B cell (primary cell): ENCODE results near the gene PINLYP. TPM values are rescaled to one million over a fixed set of nuclear protein-coding genes. Genes with fewer than 3 reads are reported as not detected.
A peak's percentile ranks its signal among the peaks of the same experiment; 100 is the strongest.

Source experiments
- ATAC-seq: fragments of 200-7000 bp; cut with Tn5 transposase; one replicate; pipeline ENCODE4 v1.10.0; 2021; ENCODE audit warnings: low read depth, mild to moderate bottlenecking, moderate number of reproducible peaks, moderate library complexity
- CTCF ChIA-PET: fragments of 350-600 bp; sonication (Branson Sonifier 250); formaldehyde crosslinking; loops from one replicate; lab custom pipeline; 2021; ENCODE audit warnings: antibody characterized with exemption, inconsistent platforms; lab: Charles Lee
- POLR2A ChIA-PET: fragments of 350-600 bp; sonication (Branson Sonifier 250); formaldehyde crosslinking; loops from one replicate; lab custom pipeline; 2021; ENCODE audit warnings: antibody characterized with exemption; lab: Charles Lee
- DNase-seq: peaks from one replicate; pipeline ENCODE4 v3.0.0; 2013
- H2AFZ ChIP-seq: 2 replicates; pipeline ENCODE4 v1.6.1; 2012; ENCODE audit warnings: mild to moderate bottlenecking, low read depth, low read length; ENCODE audit not compliant: insufficient read depth, poor library complexity, severe bottlenecking
- H3K27ac ChIP-seq, 2 donors: 1 replicate in 1 of 2; 2 replicates in 1 of 2; pipeline ENCODE4 v1.5.1; 2012 to 2013; ENCODE audit warnings: low read length in 2 of 2, mild to moderate bottlenecking in 2 of 2, moderate library complexity in 1 of 2
- H3K27me3 ChIP-seq, 4 experiments: fragments of 200-600 bp in 1 of 4; sonication (generic) in 1 of 4; replicated peaks in 1 of 4; 1 replicate in 2 of 4; 2 replicates in 2 of 4; pipeline versions ENCODE4 v1.6.1 to v1.7.0; 2013 to 2016; ENCODE audit warnings: low read length in 3 of 4, mild to moderate bottlenecking in 2 of 4, mixed read lengths in 1 of 4, moderate library complexity in 1 of 4; ENCODE audit not compliant: insufficient read depth in 4 of 4, control insufficient read depth in 3 of 4; ENCODE audit errors: control extremely low read depth in 1 of 4
- H3K36me3 ChIP-seq, 2 experiments: replicated peaks in 1 of 2; 1 replicate in 1 of 2; 2 replicates in 1 of 2; pipeline versions ENCODE4 v1.6.1 to v1.7.1; 2013; ENCODE audit warnings: low read length in 1 of 2; ENCODE audit not compliant: insufficient read depth in 2 of 2, control insufficient read depth in 1 of 2; ENCODE audit errors: control extremely low read depth in 1 of 2, extremely low read depth in 1 of 2
- H3K4me1 ChIP-seq, 2 donors: fragments of 200-600 bp in 1 of 2; sonication (generic) in 1 of 2; 1 replicate in 1 of 2; 2 replicates in 1 of 2; pipeline versions ENCODE4 v1.5.1 to v1.6.1; 2013 to 2017; ENCODE audit warnings: low read length in 2 of 2; ENCODE audit not compliant: control insufficient read depth in 2 of 2, insufficient read depth in 2 of 2
- H3K4me2 ChIP-seq: replicated peaks from 2 replicates; pipeline ENCODE3; 2012; ENCODE audit warnings: mild to moderate bottlenecking, low read depth, low read length; ENCODE audit not compliant: poor library complexity, severe bottlenecking
- H3K4me3 ChIP-seq, 5 experiments: fragments of 200-600 bp in 1 of 5; sonication (generic) in 1 of 5; 1 replicate in 3 of 5; 2 replicates in 2 of 5; pipeline versions ENCODE4 v1.5.1 to v1.7.0; 2011 to 2016; ENCODE audit warnings: low read length in 4 of 5, mild to moderate bottlenecking in 4 of 5, low read depth in 2 of 5, control low read depth in 1 of 5, moderate library complexity in 1 of 5; ENCODE audit not compliant: insufficient read depth in 1 of 5; ENCODE audit errors: control extremely low read depth in 1 of 5, extremely low read depth in 1 of 5
- H3K79me2 ChIP-seq: fragments of 200-600 bp; sonication (generic); one replicate; pipeline ENCODE4 v1.6.0; 2016; ENCODE audit warnings: low read length; ENCODE audit not compliant: control insufficient read depth, insufficient read depth
- H3K9ac ChIP-seq: fragments of 200-600 bp; sonication (generic); 2 replicates; pipeline ENCODE4 v1.6.1; 2017; ENCODE audit warnings: mild to moderate bottlenecking, low read length, moderate library complexity
- H3K9me3 ChIP-seq, 3 donors: one replicate each; pipeline versions ENCODE4 v1.6.1 to v1.7.1; 2013; ENCODE audit warnings: low read length in 2 of 3; ENCODE audit not compliant: control insufficient read depth in 2 of 3, insufficient read depth in 1 of 3; ENCODE audit errors: control extremely low read depth in 1 of 3
- H4K20me1 ChIP-seq: 2 replicates; pipeline ENCODE4 v1.6.0; 2012; ENCODE audit warnings: mild to moderate bottlenecking, low read length; ENCODE audit not compliant: insufficient read depth, control insufficient read depth, poor library complexity, severe bottlenecking
- H3K27ac Mint-ChIP-seq: one replicate; pipeline ENCODE4 v1.8.0; 2021; ENCODE audit warnings: mixed read lengths
- H3K27me3 Mint-ChIP-seq: one replicate; pipeline ENCODE4 v1.8.0; 2021; ENCODE audit warnings: mixed read lengths
- H3K4me1 Mint-ChIP-seq: one replicate; pipeline ENCODE4 v1.8.0; 2021; ENCODE audit warnings: mixed read lengths
- H3K4me3 Mint-ChIP-seq: one replicate; pipeline ENCODE4 v1.8.0; 2021; ENCODE audit warnings: mixed read lengths
- H3K9me3 Mint-ChIP-seq: one replicate; pipeline ENCODE4 v1.8.0; 2022; ENCODE audit warnings: mixed read lengths; ENCODE audit not compliant: insufficient read depth
- EZH2 ChIP-seq: IDR thresholded peaks from 2 replicates; pipeline ENCODE4 v1.6.1; 2012; ENCODE audit warnings: borderline replicate concordance, low read depth, mild to moderate bottlenecking, moderate library complexity, low read length; ENCODE audit not compliant: insufficient read depth, poor library complexity, severe bottlenecking
- WGBS: methylation state at CpG from one replicate; pipeline ENCODE4 v1.1.5; 2013; ENCODE audit warnings: missing lambda C conversion rate; ENCODE audit not compliant: insufficient coverage; 5-methylcytosine and 5-hydroxymethylcytosine counted together
- intact Hi-C: fragments of 100-400 bp; cut with micrococcal nuclease; formaldehyde crosslinking; loops from one replicate; pipeline ENCODE4 v1.10.0; 2022
- polyA plus RNA-seq: library from polyadenylated mRNA; depleted of rRNA; stranded (reverse); fragments of >200 nt; gene quantifications from 2 replicates; pipeline ENCODE4 v1.2.3, GENCODE V29; 2012
- total RNA-seq, 2 donors: library from RNA; stranded (reverse); fragments of 120-200 nt in 1 of 2; gene quantifications; 1 replicate in 1 of 2; 2 replicates in 1 of 2; pipeline versions ENCODE4 v1.2.3 to v1.2.4, GENCODE V29; 2013 to 2022
- TF ChIP-seq, protein P1 (sequence below): fragments of 200-600 bp; IDR thresholded peaks from one replicate; pipeline ENCODE4 v1.8.0; 2022; ENCODE audit warnings: antibody characterized with exemption, mild to moderate bottlenecking

PINLYP gene
- total and polyA plus RNA-seq, 2 donors (not counting 1 experiment from before 2014, with no cell fraction given): 2.0 to 2.9 TPM

DNA sequence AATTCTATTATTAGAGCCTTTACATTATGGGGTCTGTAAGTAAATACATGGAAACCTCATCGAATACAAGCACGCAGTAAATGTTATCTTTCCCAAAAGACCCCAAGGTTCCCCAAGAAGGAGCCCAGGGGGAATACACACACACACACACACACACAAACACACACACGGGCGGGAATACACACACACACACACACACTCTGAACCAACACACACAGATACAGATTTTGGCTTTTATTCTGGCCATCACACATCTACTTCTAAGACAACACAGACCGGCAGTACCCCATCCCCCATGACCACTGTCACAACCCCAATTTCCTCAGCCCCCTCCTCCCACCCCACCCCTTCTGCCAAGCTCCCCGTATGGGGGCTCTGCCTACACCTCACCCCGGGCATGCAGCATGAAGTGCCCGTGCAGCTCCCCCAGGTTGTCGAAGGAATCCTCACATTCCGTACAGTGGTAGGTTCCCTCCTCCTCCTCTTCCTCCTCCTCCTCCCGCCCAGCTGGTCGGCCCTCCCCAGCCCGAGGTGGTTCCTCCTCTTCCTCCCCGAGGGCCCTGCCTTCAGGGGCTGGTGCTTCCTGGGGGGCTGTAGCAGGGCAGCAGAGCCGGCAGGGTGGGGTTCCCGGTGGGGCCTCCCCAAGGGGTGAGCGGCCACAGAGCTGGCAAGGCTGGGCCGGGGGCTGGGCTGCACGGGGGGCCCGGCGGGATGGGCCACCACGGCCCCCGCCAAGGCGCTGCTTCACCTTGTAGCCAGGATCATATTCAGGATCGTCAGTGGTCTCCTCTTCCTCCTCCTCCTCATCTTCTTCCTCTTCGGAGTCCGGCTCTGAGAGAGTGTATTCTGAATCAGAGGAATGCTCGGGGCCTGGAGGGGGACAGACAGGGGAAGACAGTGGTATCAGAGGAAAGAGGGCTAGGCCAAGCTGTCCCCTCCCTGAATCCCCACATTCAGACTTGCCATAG is 31.9 kb downstream of the PINLYP start:
- ATAC-seq (no peak), DNase-seq (no peak)
- Histone ChIP-seq H3K9me3 (no peaks in the 10 kb centered on the region), H3K79me2 (peaks cover 9% of the 10 kb centered on the region), H3K9ac (no peak overlapping the region), H3K36me3 (peaks cover 0 to 16% of the 10 kb centered on the region in 2 experiments), H3K4me1 (peaks cover 15 to 19% of the 10 kb centered on the region in 2 donors), H3K4me3 (peak overlapping the region in 1 of 5 experiments; percentile 15), H2AFZ (peak overlapping the region; percentile 49), H3K27me3 (no peaks in the 10 kb centered on the region), H4K20me1 (peaks cover 6% of the 10 kb centered on the region), H3K27ac (no peak overlapping the region), H3K4me2 (peak overlapping the region; percentile 59)
- 42% methylated on average over 19 of the region's 28 CpGs for WGBS
- TF ChIP-seq, protein P1, sequence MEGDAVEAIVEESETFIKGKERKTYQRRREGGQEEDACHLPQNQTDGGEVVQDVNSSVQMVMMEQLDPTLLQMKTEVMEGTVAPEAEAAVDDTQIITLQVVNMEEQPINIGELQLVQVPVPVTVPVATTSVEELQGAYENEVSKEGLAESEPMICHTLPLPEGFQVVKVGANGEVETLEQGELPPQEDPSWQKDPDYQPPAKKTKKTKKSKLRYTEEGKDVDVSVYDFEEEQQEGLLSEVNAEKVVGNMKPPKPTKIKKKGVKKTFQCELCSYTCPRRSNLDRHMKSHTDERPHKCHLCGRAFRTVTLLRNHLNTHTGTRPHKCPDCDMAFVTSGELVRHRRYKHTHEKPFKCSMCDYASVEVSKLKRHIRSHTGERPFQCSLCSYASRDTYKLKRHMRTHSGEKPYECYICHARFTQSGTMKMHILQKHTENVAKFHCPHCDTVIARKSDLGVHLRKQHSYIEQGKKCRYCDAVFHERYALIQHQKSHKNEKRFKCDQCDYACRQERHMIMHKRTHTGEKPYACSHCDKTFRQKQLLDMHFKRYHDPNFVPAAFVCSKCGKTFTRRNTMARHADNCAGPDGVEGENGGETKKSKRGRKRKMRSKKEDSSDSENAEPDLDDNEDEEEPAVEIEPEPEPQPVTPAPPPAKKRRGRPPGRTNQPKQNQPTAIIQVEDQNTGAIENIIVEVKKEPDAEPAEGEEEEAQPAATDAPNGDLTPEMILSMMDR: no peak
- no peak for TF ChIP-seq EZH2
- Mint-ChIP-seq H3K9me3 (no peaks in the 10 kb centered on the region), H3K4me3 (no peak overlapping the region), H3K27ac (no peak overlapping the region), H3K4me1 (peaks cover 19% of the 10 kb centered on the region), H3K27me3 (no peaks in the 10 kb centered on the region)
- intact Hi-C loops: no loop called here
- POLR2A ChIA-PET: no interaction called here
- CTCF ChIA-PET: interaction anchor here (1.5 kb wide), 1 partner anchor 52 kb away, joined by 3 read pairs; no protein-coding TSS in a partner anchor

- Histone ChIP-seq H2AFZ (no peak overlapping the region), H3K27ac (no peak overlapping the region), H3K9ac (no peak overlapping the region), H3K36me3 (peaks cover 0 to 26% of the 10 kb centered on the region in 2 experiments), H3K4me2 (no peak overlapping the region), H4K20me1 (peaks cover 6% of the 10 kb centered on the region), H3K27me3 (no peaks in the 10 kb centered on the region), H3K4me1 (peaks cover 3 to 8% of the 10 kb centered on the region in 2 donors), H3K79me2 (peaks cover 26% of the 10 kb centered on the region), H3K9me3 (no peaks in the 10 kb centered on the region), H3K4me3 (no peak overlapping the region)
- H3K4me1 Mint-ChIP-seq: peaks cover 7% of the 10 kb centered on the region
- no peaks in the 10 kb centered on the region for H3K9me3 Mint-ChIP-seq
- ChIA-PET CTCF (interaction anchor here (0.6 kb wide), 1 partner anchor 77 kb away, joined by 3 read pairs; the partner anchor contains the start of gene ZNF575), POLR2A (no interaction called here)
- DNase-seq (no peak), ATAC-seq (no peak)
- no peak overlapping the region for H3K27ac Mint-ChIP-seq
- intact Hi-C loops: no loop called here
- H3K4me3 Mint-ChIP-seq: no peak overlapping the region
- no peaks in the 10 kb centered on the region for H3K27me3 Mint-ChIP-seq
- WGBS: 85% methylated on average over 7 of the region's 7 CpGs
- no peak for TF ChIP-seq EZH2
- TF ChIP-seq, protein P1: no peak
These were observed 34.3 kb downstream of the PINLYP start for GRCh38 chr19:43609872-43610271.
